IPS-18c (cell line): ENCODE measurements around the gene TEX19.
"Not testable (repeated sequence)": the region's sequence is repeated elsewhere in the genome, so short reads cannot be mapped to it uniquely, and the experiment has no call there.

Experiments
- H3K4me3 ChIP-seq: 2 replicates; pipeline ENCODE4 v1.7.0; 2013; ENCODE audit warnings: low read depth, mild to moderate bottlenecking, low read length, moderate library complexity; ENCODE audit not compliant: insufficient read depth
- H3K9me3 ChIP-seq: one replicate; pipeline ENCODE4 v1.6.1; 2013; ENCODE audit warnings: mild to moderate bottlenecking, low read length, moderate library complexity; ENCODE audit not compliant: control insufficient read depth, insufficient read depth

TEX19 gene

GRCh38 chr17:82348434-82348833 lies 10.6 kb upstream of the TEX19 start:
- no peaks in the 10 kb centered on the region for H3K9me3 ChIP-seq
- no peak overlapping the region for H3K4me3 ChIP-seq

DNA sequence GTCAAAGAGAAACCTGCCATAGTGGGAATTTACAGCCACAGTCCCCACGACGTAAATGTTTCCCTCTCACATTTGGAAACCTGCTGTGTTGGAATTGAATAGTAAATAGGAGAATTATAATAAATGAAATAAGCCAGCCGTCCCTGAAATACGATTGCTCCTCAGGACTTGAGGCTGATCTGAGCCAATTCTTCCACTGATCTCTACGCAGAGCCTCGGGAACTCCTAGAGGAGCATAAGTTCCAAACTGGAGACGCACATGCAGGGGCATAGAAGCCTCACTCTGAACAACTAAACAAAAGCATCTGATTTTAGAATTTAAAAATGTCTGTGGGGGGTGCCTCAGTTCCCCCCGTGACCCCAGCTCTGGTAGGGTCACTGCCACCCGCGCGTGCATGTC lies 10.2 kb upstream of the TEX19 start:
- H3K9me3 ChIP-seq, result no peaks in the 10 kb centered on the region

GRCh38 chr17:82349287-82349701 lies 9.8 kb upstream of the TEX19 start:
- H3K4me3 ChIP-seq, result no peak overlapping the region

More for the DNA sequence above, 10.2 kb upstream of the TEX19 start:
- no peak overlapping the region for H3K4me3 ChIP-seq

DNA sequence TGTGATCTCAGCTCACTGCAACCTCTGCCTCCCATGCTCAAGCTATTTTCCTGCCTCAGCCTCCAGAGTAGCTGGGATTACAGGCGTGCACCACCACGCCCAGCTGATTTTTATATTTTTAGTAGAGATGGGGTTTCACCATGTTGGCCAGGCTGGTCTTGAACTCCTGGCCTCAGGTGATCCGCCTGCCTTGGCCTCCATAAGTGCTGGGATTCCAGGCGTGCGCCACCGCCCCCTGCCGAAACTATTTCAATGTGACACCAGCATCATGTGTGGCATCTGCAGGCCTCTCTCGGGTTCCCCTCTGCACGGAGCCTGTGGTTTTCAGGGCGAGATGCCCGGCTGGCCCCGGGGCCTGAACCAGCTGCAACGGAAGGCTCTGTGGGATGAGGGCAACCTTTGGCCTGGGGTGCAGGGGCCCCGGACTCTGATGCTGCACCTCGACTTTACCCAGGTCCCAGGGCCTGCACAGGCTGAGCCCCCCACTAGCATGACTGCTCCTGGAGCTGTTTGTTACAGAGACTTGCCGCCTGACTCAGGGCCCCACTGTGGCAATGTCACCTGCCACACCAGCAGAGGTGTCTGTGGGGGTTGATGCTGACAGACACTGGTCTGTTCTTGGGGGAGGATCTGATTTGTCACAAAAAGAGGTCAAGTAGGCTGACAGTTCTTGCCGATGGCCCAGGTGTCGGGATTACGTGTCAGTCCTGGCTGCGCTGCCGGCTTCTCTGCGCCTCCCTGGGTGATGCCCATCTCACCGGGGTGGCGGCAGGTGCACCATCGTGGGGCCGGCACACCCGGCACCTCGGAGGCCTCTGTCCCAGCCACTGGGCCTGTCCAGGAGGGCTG lies 8.6 kb upstream of the TEX19 start:
- H3K9me3 ChIP-seq, result no peaks in the 10 kb centered on the region
- no peak overlapping the region for H3K4me3 ChIP-seq

More at GRCh38 chr17:82349287-82349701, 9.8 kb upstream of the TEX19 start:
- no peaks in the 10 kb centered on the region for H3K9me3 ChIP-seq

DNA sequence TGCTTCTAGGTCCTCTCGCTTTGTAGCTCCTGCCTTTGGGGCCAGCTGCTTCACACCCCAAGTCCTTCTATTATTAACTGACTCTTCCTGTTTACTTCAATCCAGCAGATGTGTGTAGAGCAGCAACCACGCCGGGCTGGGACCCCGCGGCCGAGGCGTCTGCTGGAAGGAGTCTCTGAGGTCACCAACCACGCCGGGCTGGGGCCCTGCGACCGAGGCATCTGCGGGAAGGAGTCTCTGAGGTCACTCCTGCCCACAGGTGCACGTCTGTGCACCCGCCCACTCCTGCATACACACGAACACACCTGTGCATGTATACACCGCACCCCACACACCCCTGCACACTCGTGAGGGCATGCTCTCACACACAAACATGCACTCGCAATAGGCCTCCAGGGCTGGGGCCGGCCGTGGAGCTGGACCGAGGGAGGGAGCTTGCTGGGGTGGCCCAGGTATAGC lies 7.8 kb upstream of the TEX19 start:
- no peaks in the 10 kb centered on the region for H3K9me3 ChIP-seq
- H3K4me3 ChIP-seq, result no peak overlapping the region

DNA sequence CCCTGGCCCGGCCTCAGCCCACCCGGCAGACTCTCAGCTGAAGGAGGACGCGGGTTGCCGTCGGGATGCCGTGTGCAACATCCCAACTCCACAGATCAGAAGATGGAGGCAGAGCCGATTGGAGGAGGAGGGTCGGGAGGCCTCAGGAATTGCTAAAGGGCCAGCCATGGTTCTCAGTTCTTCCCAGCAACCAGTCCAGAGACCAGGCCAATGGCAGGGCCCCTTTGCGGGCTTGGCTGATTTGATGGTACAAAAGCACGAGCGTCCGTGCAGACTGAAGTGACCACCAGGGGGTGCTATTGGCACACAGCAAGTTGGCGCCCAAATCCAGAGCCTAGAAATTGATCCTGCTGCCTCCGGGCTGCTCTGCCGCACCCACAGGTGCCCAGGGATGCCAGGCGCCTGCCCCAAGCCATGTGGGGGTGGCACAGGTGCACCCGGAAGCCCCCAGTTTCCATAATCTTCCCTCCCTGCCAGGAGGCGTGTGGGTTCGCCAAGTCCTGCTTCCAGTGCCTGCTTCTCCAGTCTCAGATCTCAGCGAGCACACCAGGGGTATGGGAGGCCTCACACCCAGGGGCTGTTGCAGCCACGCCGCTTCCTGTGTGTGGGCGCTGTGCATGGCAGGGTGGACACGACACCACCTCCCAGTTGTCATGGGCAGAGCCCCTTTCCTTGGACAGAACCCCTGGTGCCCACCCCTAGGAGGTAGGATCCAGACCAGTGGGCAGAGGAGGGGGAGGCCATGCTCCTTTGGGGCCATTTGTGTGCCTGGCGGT lies 7.1 kb upstream of the TEX19 start:
- Histone ChIP-seq H3K4me3 (no peak overlapping the region), H3K9me3 (no peaks in the 10 kb centered on the region)

GRCh38 chr17:82353484-82353883 lies 5.6 kb upstream of the TEX19 start:
- no peak overlapping the region for H3K4me3 ChIP-seq
- H3K9me3 ChIP-seq, result no peaks in the 10 kb centered on the region

DNA sequence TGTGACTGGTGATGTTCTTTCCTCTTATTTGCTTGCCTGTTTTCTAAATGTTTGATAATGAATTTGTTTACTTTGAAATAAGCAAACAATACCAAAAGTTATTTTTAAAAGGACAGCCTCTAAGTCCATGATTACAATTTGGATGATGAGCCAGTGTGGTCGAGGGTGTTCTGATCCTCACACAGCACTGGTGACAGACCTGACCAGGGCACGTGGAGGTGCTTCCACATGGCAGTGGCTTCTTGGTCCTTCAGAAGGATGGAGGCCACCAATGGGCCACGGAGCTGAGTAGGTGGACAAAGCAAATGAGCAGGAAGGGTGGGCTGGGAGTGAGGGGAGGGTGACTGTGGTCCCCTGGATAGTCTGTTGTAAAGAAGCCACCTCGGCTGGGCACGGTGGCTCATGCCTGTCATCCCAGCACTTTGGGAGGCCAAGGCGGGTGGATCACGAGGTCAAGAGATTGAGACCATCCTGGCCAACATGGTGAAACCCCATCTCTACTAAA lies 4.2 kb upstream of the TEX19 start:
- no peaks in the 10 kb centered on the region for H3K9me3 ChIP-seq
- no peak overlapping the region for H3K4me3 ChIP-seq

- Histone ChIP-seq H3K9me3 (no peaks in the 10 kb centered on the region), H3K4me3 (no peak overlapping the region)
Observed at GRCh38 chr17:82355770-82356427, 3.1 kb upstream of the TEX19 start.

DNA sequence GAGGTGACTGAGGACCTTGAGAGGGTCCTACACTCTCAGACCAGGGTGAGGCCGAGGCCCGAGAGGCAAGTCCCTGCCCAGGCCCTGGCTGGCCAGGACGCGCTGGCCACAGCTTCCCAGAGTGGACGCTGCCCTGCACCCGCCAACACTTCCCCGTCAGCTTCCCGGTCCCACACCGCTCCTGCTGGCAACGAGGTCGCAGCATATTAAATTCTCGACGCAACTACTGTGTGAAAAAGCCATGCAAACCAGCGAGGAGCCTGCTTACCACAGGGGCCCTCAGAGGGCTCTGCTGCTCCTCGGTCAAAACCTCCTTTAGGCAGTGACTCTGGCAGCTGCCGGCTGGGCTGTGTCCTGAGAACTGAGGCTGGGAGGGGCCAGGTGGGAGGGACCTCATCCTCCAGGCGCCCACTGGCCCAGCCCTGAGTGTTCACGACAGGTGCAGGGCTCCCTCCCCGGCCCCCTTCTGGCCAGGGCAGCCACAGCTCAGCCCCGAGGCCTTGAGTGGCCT lies 2.1 kb upstream of the TEX19 start:
- H3K4me3 ChIP-seq, result no peak overlapping the region
- H3K9me3 ChIP-seq, result no peaks in the 10 kb centered on the region

DNA sequence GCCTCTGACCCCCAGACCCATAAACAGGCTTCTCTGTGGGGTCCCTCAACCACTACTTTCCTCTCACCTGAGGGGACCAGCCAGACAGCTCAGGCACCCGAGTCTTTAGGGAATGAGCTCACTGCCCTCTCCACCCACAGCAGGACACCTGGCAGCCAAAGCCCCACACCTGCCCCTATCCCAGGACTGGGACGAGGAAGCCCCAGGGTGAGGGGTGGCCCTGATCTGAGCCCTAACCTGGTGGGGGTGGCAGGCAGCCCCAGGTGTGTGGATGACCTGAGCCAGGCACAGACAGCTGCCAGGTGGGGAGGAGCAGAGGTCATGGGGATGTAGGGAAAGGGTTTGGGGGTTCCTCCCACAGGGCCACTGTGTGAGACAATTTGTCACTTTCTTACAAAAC lies 1.7 kb upstream of the TEX19 start:
- H3K9me3 ChIP-seq, result no peaks in the 10 kb centered on the region
- H3K4me3 ChIP-seq, result no peak overlapping the region

GRCh38 chr17:82359451-82360074 lies 516 bp downstream of the TEX19 start:
- not testable (repeated sequence) for H3K4me3 ChIP-seq

GRCh38 chr17:82361885-82362633 lies 3.0 kb downstream of the TEX19 start:
- H3K4me3 ChIP-seq, result no peak overlapping the region
- no peaks in the 10 kb centered on the region for H3K9me3 ChIP-seq

More at GRCh38 chr17:82359451-82360074, 516 bp downstream of the TEX19 start:
- H3K9me3 ChIP-seq, result not testable (repeated sequence)

- Histone ChIP-seq H3K9me3 (no peaks in the 10 kb centered on the region), H3K4me3 (no peak overlapping the region)
Observed at GRCh38 chr17:82365606-82366295, 6.7 kb downstream of the TEX19 start.

GRCh38 chr17:82366749-82367148 lies 7.7 kb downstream of the TEX19 start:
- Histone ChIP-seq H3K4me3 (no peak overlapping the region), H3K9me3 (no peaks in the 10 kb centered on the region)
